K562 (cell line): Measurements from ENCODE around the gene TENM4. TPM values are rescaled to one million over a fixed set of nuclear protein-coding genes. Genes with fewer than 3 reads are reported as not detected.

Experiments used
- ATAC-seq: fragments of 200-7000 bp; cut with Tn5 transposase; 3 replicates; pipeline ENCODE4 v1.9.1; 2020; ENCODE audit warnings: moderate library complexity
- BruUV-seq: library from RNA; stranded (reverse); fragments of 400-500 nt; replicated peaks from 2 replicates; lab custom pipeline; 2021; lab: Mats Ljungman, UMichigan
- CTCF ChIA-PET: fragments of 300-600 bp; formaldehyde crosslinking; extraction: SDS; loops from one replicate; lab custom pipeline; 2021; ENCODE audit warnings: low intra/inter-chr PET ratio; lab: Yijun Ruan, JAX
- POLR2A ChIA-PET: fragments of 300-600, 350-650 bp; sonication (Branson Sonifier 250); formaldehyde crosslinking; extraction: SDS; loops from one replicate; lab custom pipeline; 2021; ENCODE audit warnings: antibody characterized with exemption, inconsistent platforms; lab: Yijun Ruan, JAX
- DNase-seq, 4 experiments: peaks; one replicate each; pipeline versions ENCODE4 v3.0.0 to v3.0.0-alpha.2; 2011 to 2018; ENCODE audit warnings: low spot score in 3 of 4, mixed read lengths in 3 of 4; ENCODE audit errors: extremely low read depth in 1 of 4
- FAIRE-seq: peaks from 2 replicates; lab custom pipeline; 2011; peaks lifted over from hg19 to GRCh38; lab: Jason Lieb, UNC
- H2AFZ ChIP-seq: 2 replicates; pipeline ENCODE4 v1.6.0; 2011; ENCODE audit warnings: low read depth, low read length, control low read depth, inconsistent platforms
- H3K27ac ChIP-seq: fragments of 200-600 bp; 3 replicates; pipeline ENCODE4 v1.8.0; 2011; ENCODE audit warnings: low read depth, mild to moderate bottlenecking, control low read depth, inconsistent platforms, low read length, moderate library complexity, mixed read lengths; ENCODE audit errors: extremely low read depth
- H3K27me3 ChIP-seq, 2 experiments: fragments of 300-600 bp in 1 of 2; 2 replicates in 1 of 2; 3 replicates in 1 of 2; pipeline versions ENCODE4 v1.6.0 to v1.8.0; 2011; ENCODE audit warnings: inconsistent platforms in 2 of 2, low read length in 2 of 2, mild to moderate bottlenecking in 1 of 2, mixed read lengths in 1 of 2, moderate library complexity in 1 of 2; ENCODE audit not compliant: control insufficient read depth in 2 of 2, insufficient read depth in 2 of 2
- H3K36me3 ChIP-seq: fragments of 300-600 bp; 3 replicates; pipeline ENCODE4 v1.8.0; 2011; ENCODE audit warnings: mild to moderate bottlenecking, low read length, inconsistent platforms; ENCODE audit not compliant: control insufficient read depth, insufficient read depth
- H3K4me1 ChIP-seq, 2 experiments: fragments of 200-600 bp in 1 of 2; replicated peaks in 1 of 2; 2 replicates in 1 of 2; 3 replicates in 1 of 2; pipeline versions ENCODE4 v1.5.1 to v1.8.0; 2011; ENCODE audit warnings: inconsistent platforms in 2 of 2, low read length in 2 of 2, mild to moderate bottlenecking in 1 of 2, mixed read lengths in 1 of 2, moderate library complexity in 1 of 2; ENCODE audit not compliant: control insufficient read depth in 2 of 2, insufficient read depth in 2 of 2
- H3K4me2 ChIP-seq: 2 replicates; pipeline ENCODE4 v1.6.1; 2011; ENCODE audit warnings: low read length, control low read depth, inconsistent platforms, mixed read lengths; ENCODE audit not compliant: insufficient read depth
- H3K4me3 ChIP-seq: fragments of 200-600 bp; sonication (generic), shearing (Covaris generic); 2 replicates; pipeline ENCODE4 v1.5.1; 2016; ENCODE audit warnings: control low read depth, inconsistent platforms
- H3K79me2 ChIP-seq: fragments of 200-600 bp; 3 replicates; pipeline ENCODE4 v1.8.0; 2011; ENCODE audit warnings: low read length, inconsistent platforms; ENCODE audit not compliant: control insufficient read depth, insufficient read depth
- H3K9ac ChIP-seq, 2 experiments: 2 replicates each; pipeline versions ENCODE4 v1.6.0 to v1.6.1; 2011; ENCODE audit warnings: low read depth in 2 of 2, low read length in 2 of 2, control low read depth in 1 of 2, inconsistent platforms in 1 of 2, mild to moderate bottlenecking in 1 of 2, mixed read lengths in 1 of 2; ENCODE audit not compliant: insufficient read depth in 1 of 2
- H3K9me1 ChIP-seq: one replicate; pipeline ENCODE4 v1.6.0; 2011; ENCODE audit warnings: inconsistent platforms, mild to moderate bottlenecking, low read length, moderate library complexity; ENCODE audit not compliant: control insufficient read depth, insufficient read depth
- H3K9me3 ChIP-seq: replicated peaks from 2 replicates; pipeline ENCODE4 v1.5.1; 2011; ENCODE audit warnings: low read depth, low read length, inconsistent platforms; ENCODE audit not compliant: control insufficient read depth, insufficient read depth
- H4K20me1 ChIP-seq: replicated peaks from 2 replicates; pipeline ENCODE4 v1.6.1; 2011; ENCODE audit warnings: low read length, inconsistent platforms, mixed read lengths; ENCODE audit not compliant: control insufficient read depth, insufficient read depth
- GTF2E2 ChIP-seq: fragments of 200-800 bp; sonication (Bioruptor generic); IDR thresholded peaks from 2 replicates; pipeline ENCODE4 v1.6.1; 2016; ENCODE audit warnings: missing genetic modification characterization, missing compliant biosample characterization
- PHF8 ChIP-seq: fragments of 200-600 bp; sonication (generic); IDR thresholded peaks from 2 replicates; pipeline ENCODE4 v1.6.1; 2012; ENCODE audit warnings: mixed run types, mild to moderate bottlenecking, inconsistent platforms, low read length, moderate library complexity, borderline replicate concordance
- PPARD ChIP-seq: fragments of 250-450 bp; sonication (Bioruptor Pico); IDR thresholded peaks from 2 replicates; pipeline ENCODE4 v1.8.0; 2022; ENCODE audit warnings: inconsistent platforms, mild to moderate bottlenecking, moderate library complexity
- SMARCE1 ChIP-seq: fragments of 450-650 bp; IDR thresholded peaks from 2 replicates; pipeline ENCODE4 v1.7.1; 2016; ENCODE audit warnings: mild to moderate bottlenecking
- XRCC3 ChIP-seq: fragments of 450-650 bp; IDR thresholded peaks from 2 replicates; pipeline ENCODE4 v1.6.1; 2017; ENCODE audit warnings: mild to moderate bottlenecking, moderate library complexity
- ZBTB12 ChIP-seq: fragments of 250-450 bp; sonication (Bioruptor Pico); IDR thresholded peaks from 2 replicates; pipeline ENCODE4 v1.4.0; 2020
- ZKSCAN8 ChIP-seq: fragments of 200-800 bp; sonication (Bioruptor generic); IDR thresholded peaks from 2 replicates; pipeline ENCODE4 v1.6.1; 2016; ENCODE audit warnings: missing genetic modification characterization, missing compliant biosample characterization
- WGBS: fragments of 100-300 bp; shearing (Covaris generic); methylation state at CpG from one replicate; pipeline ENCODE4 v1.1.6; 2016; ENCODE audit warnings: low coverage, mixed read lengths; ENCODE audit not compliant: insufficient coverage; ENCODE audit errors: missing lambda C conversion rate; 5-methylcytosine and 5-hydroxymethylcytosine counted together
- in situ Hi-C: fragments of 300-500 bp; cut with MboI; formaldehyde crosslinking; loops from 4 replicates; pipeline ENCODE4 v1.15.0; 2018; ENCODE audit warnings: inconsistent platforms, mixed read lengths
- intact Hi-C: fragments of 100-400 bp; cut with micrococcal nuclease; formaldehyde crosslinking; loops from 2 replicates; pipeline ENCODE4 v1.14.2; 2022
- polyA plus RNA-seq, 8 experiments: library from polyadenylated mRNA; depleted of rRNA in 4 of 8; stranded (reverse) in 5 of 8; unstranded in 3 of 8; fragments of >200 nt; fragmentation: Nextera tagmentation in 2 of 8; fragmentation: Illumina TruSeq in 1 of 8; extraction: Ambion mirVana in 2 of 8; extraction: Trizol in 1 of 8; gene quantifications; 2 replicates each; pipeline versions ENCODE4 v1.2.1 to v1.2.3, GENCODE V29; 2011 to 2014; ENCODE audit warnings: inconsistent platforms in 1 of 8, missing spikeins in 1 of 8
- total RNA-seq, 7 experiments: library from RNA; depleted of rRNA in 6 of 7; stranded (reverse); fragments of >200 nt in 6 of 7; fragmentation: Illumina TruSeq in 2 of 7; extraction: Trizol in 2 of 7; gene quantifications; 2 replicates each; pipeline versions ENCODE4 v1.2.1 to v1.2.3, GENCODE V29; 2011 to 2021; ENCODE audit warnings: low replicate concordance in 1 of 7
- TF ChIP-seq, protein P1 (sequence below): sonication (generic); formaldehyde crosslinking; IDR thresholded peaks from 2 replicates; pipeline ENCODE4 v1.5.0; 2020; ENCODE audit warnings: missing genetic modification reagents

The TENM4 gene
- total and polyA plus RNA-seq, 9 of the 15 experiments (the other 6 are each of a cell fraction or from before 2014, with no cell fraction given): 0.16 TPM; not detected in 8

- no peaks in the 10 kb centered on the region for H3K79me2 ChIP-seq
- ChIA-PET POLR2A (interaction anchor here (0.5 kb wide), 1 partner anchor 16 kb away, joined by 4 read pairs; no protein-coding TSS in a partner anchor), CTCF (no interaction called here)
- DNase-seq (no peak), ATAC-seq (no peak), FAIRE-seq (no peak)
- H3K4me1 ChIP-seq: no peaks in the 10 kb centered on the region
- H2AFZ ChIP-seq: no peak overlapping the region
- no peak overlapping the region for H3K4me3 ChIP-seq
- H3K36me3 ChIP-seq: no peaks in the 10 kb centered on the region
- BruUV-seq: no TSS peak
- H4K20me1 ChIP-seq: no peaks in the 10 kb centered on the region; the same call in 1 of the 2 replicates
- H3K9me3 ChIP-seq: no peaks in the 10 kb centered on the region
- intact Hi-C loops: no loop called here
- no peak overlapping the region for H3K4me2 ChIP-seq
- H3K9me1 ChIP-seq: peaks cover 2% of the 10 kb centered on the region
- in situ Hi-C loops: no loop called here
- no peak for TF ChIP-seq GTF2E2 (tag)
- no peak for TF ChIP-seq XRCC3
- TF ChIP-seq PPARD: no peak
- no peak for TF ChIP-seq ZKSCAN8 (CRISPR knock-in tag)
- TF ChIP-seq, protein P1, sequence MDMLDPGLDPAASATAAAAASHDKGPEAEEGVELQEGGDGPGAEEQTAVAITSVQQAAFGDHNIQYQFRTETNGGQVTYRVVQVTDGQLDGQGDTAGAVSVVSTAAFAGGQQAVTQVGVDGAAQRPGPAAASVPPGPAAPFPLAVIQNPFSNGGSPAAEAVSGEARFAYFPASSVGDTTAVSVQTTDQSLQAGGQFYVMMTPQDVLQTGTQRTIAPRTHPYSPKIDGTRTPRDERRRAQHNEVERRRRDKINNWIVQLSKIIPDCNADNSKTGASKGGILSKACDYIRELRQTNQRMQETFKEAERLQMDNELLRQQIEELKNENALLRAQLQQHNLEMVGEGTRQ (CRISPR knock-in tag): no peak
- no peak for TF ChIP-seq ZBTB12
- no peak for TF ChIP-seq SMARCE1
- TF ChIP-seq PHF8: no peak
- H3K9ac ChIP-seq: no peak overlapping the region
- WGBS: 0% methylated on average over 1 of the region's 1 CpG
- peaks cover 0 to 10% of the 10 kb centered on the region in 2 experiments; a peak in 1 of 5 replicates for H3K27me3 ChIP-seq
- H3K27ac ChIP-seq: no peak overlapping the region
Observed at GRCh38 chr11:79028225-79028624, 412.6 kb downstream of the TENM4 start.
